GM21619 (cell line): ENCODE measurements around the gene STK16.
A peak's percentile ranks its signal among the peaks of the same experiment; 100 is the strongest.
"Not testable (repeated sequence)": the region's sequence is repeated elsewhere in the genome, so short reads cannot be mapped to it uniquely, and the experiment has no call there.

Experiments used
- ATAC-seq: cut with Tn5 transposase; IDR thresholded peaks from one replicate; pipeline ENCODE4 v1.9.1; 2021; ENCODE audit not compliant: unreplicated experiment

The STK16 gene

GRCh38 chr2:219286436-219287115, 41.3 kb downstream of the STK16 start:
- no peak for ATAC-seq

DNA sequence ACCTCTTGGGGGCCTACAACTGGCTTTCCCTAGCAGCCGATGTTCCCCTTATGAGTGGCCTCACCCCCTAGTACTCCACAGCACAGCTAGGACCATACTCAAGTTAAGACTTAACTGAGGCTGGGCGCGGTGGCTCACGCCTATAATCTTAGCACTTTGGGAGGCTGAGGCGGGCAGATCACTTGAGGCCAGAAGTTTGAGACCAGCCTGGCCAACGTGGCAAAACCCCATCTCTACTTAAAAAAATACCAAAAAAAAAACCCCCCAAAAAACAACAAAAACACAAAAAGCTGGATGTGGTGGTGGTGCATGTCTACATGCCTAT, 41.8 kb downstream of the STK16 start:
- not testable (repeated sequence) for ATAC-seq

- ATAC-seq = no peak
These were observed 42.4 kb downstream of the STK16 start for GRCh38 chr2:219287580-219288265.

GRCh38 chr2:219289195-219289536, 43.9 kb downstream of the STK16 start:
- ATAC-seq = no peak

DNA sequence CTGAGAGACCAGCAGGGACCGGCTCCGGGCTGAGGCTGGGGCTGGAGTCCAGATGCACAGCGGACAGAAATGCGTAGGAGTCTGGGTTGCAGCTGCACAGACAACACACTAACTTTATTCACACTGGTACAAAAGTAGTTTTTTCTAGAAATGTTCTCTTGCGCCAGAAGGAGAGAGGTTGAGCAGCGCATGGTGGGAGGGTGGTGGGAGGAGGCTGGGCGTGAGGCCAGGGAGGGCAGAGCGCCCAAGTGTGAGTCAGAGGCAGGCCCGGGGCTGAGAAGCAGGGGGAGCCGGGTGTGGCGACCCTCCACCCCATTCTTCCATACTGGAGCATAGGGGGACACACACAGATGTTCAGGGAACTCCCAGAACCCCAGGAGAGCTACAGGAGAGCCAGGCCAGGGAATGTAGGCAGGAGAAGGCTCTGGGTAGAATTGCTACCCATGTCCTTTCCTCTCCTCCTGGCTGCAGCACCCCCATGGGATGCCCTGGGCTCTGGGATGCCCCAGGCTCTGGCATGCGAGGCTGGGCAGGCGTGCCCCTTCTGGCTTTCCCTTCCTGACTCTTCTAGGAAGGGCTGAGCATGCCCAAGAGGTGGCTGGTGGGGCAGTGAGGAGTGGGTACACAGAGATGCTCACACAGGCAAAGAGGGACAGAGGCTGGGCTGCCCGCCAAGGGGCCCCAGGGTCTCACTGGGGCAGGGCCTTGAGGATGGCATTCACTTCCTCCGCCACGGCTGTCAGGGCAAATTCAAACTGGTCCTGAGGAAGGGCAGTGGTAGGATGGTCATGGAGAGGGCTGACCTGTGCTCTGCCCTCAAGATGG, 44.5 kb downstream of the STK16 start:
- ATAC-seq = no peak

- no peak for ATAC-seq
These were observed 45.3 kb downstream of the STK16 start for GRCh38 chr2:219290381-219291171.

- ATAC-seq = no peak
These were observed 46.1 kb downstream of the STK16 start for GRCh38 chr2:219291394-219291793.

GRCh38 chr2:219291910-219292490, 46.7 kb downstream of the STK16 start:
- ATAC-seq = no peak

GRCh38 chr2:219292616-219293015, 47.3 kb downstream of the STK16 start:
- ATAC-seq = no peak

GRCh38 chr2:219293736-219294231, 48.5 kb downstream of the STK16 start:
- ATAC-seq = no peak

GRCh38 chr2:219294356-219295351, 49.4 kb downstream of the STK16 start:
- ATAC-seq = peak; percentile 89

- ATAC-seq = no peak
These were observed 50.9 kb downstream of the STK16 start for GRCh38 chr2:219296142-219296541.

DNA sequence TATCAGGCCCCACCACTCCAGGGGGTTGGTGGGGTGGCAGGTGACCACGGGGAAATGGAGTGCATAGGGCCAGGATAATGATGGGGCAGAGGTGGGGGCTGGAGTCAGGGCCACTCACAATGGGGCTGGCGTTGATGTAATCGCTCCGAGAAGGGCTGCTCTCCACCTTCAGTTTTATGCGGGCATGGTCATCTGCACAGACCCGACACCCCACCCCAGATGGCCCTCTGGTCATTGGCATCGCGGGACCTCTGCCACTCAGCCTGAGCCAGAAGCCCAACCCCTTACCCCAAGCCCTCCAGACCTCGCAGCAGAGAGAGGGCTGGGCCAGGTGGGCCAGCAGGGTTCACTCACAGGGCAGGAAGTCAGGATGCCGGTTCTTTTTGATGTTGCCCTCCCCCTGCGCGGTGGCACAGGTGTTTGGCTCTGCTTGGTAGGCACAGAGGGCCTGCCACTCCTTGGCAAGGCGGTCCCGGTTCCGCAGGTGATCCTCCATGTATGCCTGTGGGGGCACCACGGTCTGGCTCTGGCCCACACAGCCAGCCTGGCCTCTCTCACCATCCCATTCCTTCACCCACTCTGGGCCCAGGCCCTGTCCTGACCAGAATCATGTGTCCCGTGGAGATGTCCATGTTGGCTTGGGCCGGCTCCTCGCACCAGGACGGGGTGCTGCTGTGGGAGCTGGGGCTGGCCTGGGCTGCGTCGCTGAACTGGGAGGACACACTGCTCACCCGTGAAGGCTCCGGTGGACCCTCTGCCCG, 51.5 kb downstream of the STK16 start:
- ATAC-seq = no peak

DNA sequence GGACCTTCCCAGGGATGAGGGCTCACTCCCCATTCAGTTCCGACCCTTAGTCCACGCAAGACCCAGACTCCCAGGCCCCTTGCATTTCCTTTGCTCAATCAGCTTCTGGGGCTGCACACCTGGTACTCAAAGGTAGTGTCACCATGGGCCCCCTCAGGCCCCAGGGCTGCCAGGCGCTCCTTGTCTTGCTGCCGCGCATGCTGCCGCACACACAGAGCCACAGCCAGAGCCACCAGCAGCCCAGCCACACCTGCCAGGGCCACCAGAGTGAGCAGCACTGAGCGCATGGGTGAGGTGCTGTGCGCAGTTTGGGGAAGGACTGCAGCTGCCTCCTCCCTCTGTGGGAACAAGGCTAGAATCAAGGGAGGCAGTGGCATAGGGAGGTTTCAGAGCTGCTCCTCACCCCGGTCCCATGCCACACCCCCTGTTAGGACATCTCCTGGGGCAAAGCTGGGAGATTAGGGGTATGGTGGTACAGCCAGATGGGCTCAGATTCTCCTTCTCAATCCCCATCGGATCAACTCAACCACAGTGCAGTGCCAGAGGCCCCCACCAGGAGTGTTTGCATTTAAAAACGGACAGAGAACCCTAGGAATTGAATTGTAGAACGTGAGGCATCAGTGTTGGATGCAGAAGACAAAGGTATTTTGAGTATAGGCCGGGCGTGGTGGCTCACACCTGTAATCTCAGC, 52.6 kb downstream of the STK16 start:
- ATAC-seq = no peak

DNA sequence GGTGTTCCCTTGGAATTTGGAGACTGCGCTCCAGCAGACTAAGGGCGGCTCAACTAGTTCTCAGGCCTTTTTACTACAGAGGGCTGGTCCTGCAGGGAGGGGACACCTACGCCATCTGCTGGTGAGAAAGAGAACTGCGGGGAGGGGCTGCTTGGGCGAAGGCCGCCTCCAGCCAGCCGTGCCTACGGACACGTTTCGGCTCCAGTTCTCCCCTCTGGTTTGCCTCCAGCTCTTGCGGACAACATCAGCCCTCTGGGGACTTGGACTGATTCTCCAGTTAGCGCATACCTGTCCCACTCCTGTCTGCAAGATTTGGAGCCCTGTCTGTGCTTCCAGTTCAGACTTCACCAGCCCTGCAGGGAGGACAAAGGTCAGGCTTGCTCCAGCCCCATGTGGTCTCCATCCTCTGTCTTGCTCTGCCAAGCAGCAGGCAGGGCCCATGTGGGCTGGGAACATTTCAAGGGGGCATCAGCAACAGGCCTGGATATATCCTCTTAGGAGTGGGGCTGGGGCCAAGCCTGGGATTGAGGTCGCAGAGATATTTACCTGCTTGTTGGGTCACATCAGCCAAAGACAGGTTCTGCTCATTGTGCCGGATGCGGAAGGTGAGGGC, 53.6 kb downstream of the STK16 start:
- ATAC-seq = peak; percentile 58

DNA sequence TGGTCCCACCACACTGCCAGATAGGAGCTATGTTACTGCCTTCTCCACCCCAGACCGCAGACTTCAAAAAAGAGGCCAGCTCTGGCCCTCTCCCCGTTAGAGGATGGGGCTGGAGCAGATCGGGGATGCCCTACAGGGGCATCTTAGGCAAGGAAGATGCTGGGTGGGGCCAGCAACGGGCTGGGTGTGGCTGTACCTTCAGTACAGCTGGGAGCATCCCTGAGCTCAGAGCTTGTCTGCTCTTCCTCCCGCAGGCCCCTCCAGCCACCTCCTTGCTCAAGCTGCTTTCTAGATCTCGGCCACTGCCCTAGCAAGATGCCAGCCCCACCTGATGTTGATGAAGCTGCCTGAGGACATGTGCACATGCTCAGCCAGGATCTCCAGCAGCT, 54.1 kb downstream of the STK16 start:
- ATAC-seq = no peak
